SK-N-SH (cell line): ENCODE measurements around the gene PARN. TPM values are rescaled to one million over a fixed set of nuclear protein-coding genes. Genes with fewer than 3 reads are reported as not detected.

ENCODE experiments used
- CTCF ChIA-PET: fragments of 300-600, 350-600 bp; formaldehyde crosslinking; extraction: SDS; loops from one replicate; lab custom pipeline; 2021; lab: Yijun Ruan, JAX
- POLR2A ChIA-PET: fragments of 350-600 bp; sonication (Branson Sonifier 250); formaldehyde crosslinking; extraction: SDS; loops from one replicate; lab custom pipeline; 2020; ENCODE audit warnings: antibody characterized with exemption, inconsistent platforms; lab: Yijun Ruan, JAX
- DNase-seq: peaks from one replicate; pipeline ENCODE4 v3.0.0; 2012
- H2AFZ ChIP-seq: fragments of 200-600 bp; sonication (generic); 2 replicates; pipeline ENCODE4 v1.8.1; 2016; ENCODE audit warnings: antibody characterized with exemption, mild to moderate bottlenecking, low read depth
- H3F3A ChIP-seq: fragments of 200-600 bp; sonication (generic); replicated peaks from 2 replicates; pipeline ENCODE3; 2016; ENCODE audit warnings: antibody characterized with exemption, mild to moderate bottlenecking; ENCODE audit not compliant: insufficient read depth
- H3K27ac ChIP-seq, 2 experiments: fragments of 200-500 bp in 1 of 2; fragments of 200-600 bp in 1 of 2; sonication (Bioruptor generic) in 1 of 2; sonication (generic), shearing (Covaris generic) in 1 of 2; 2 replicates each; pipeline versions ENCODE4 v1.5.1 to v1.6.1; 2014 to 2016; ENCODE audit warnings: low read depth in 2 of 2, inconsistent platforms in 1 of 2, low read length in 1 of 2, mild to moderate bottlenecking in 1 of 2, mixed read lengths in 1 of 2
- H3K27me3 ChIP-seq: fragments of 200-600 bp; sonication (generic), shearing (Covaris generic); 2 replicates; pipeline ENCODE4 v1.6.1; 2016; ENCODE audit warnings: mixed run types; ENCODE audit not compliant: insufficient read depth
- H3K36me3 ChIP-seq, 2 experiments: fragments of 200-500 bp in 1 of 2; fragments of 200-600 bp in 1 of 2; sonication (Bioruptor generic) in 1 of 2; sonication (generic) in 1 of 2; replicated peaks in 1 of 2; 2 replicates each; pipeline versions ENCODE3 to v1.5.1; 2014 to 2016; ENCODE audit warnings: low read length in 1 of 2, mild to moderate bottlenecking in 1 of 2; ENCODE audit not compliant: insufficient read depth in 2 of 2, control insufficient read depth in 1 of 2
- H3K4me1 ChIP-seq, 2 experiments: fragments of 200-500 bp in 1 of 2; fragments of 200-600 bp in 1 of 2; sonication (Bioruptor generic) in 1 of 2; sonication (generic), shearing (Covaris generic) in 1 of 2; 2 replicates each; pipeline versions ENCODE4 v1.5.1 to v1.6.1; 2014 to 2016; ENCODE audit warnings: low read depth in 1 of 2, low read length in 1 of 2, mixed run types in 1 of 2; ENCODE audit not compliant: insufficient read depth in 2 of 2, control insufficient read depth in 1 of 2
- H3K4me2 ChIP-seq: fragments of 200-600 bp; sonication (generic), shearing (Covaris generic); 2 replicates; pipeline ENCODE4 v1.6.1; 2017; ENCODE audit warnings: mixed run types
- H3K4me3 ChIP-seq, 2 experiments: fragments of 200-500 bp in 1 of 2; fragments of 200-600 bp in 1 of 2; sonication (Bioruptor generic) in 1 of 2; sonication (generic), shearing (Covaris generic) in 1 of 2; 2 replicates each; pipeline versions ENCODE4 v1.5.1 to v1.8.1; 2014 to 2016; ENCODE audit warnings: low read depth in 2 of 2, inconsistent platforms in 1 of 2, low read length in 1 of 2, mild to moderate bottlenecking in 1 of 2, mixed read lengths in 1 of 2, moderate library complexity in 1 of 2
- H3K79me2 ChIP-seq: fragments of 200-600 bp; sonication (generic); 2 replicates; pipeline ENCODE4 v1.8.1; 2017; ENCODE audit warnings: mild to moderate bottlenecking; ENCODE audit not compliant: insufficient read depth
- H3K9ac ChIP-seq: fragments of 200-600 bp; sonication (generic); 2 replicates; pipeline ENCODE4 v1.6.1; 2017; ENCODE audit warnings: mixed run types
- H3K9me2 ChIP-seq: fragments of 200-600 bp; sonication (generic); 2 replicates; pipeline ENCODE4 v1.6.1; 2017; ENCODE audit warnings: mixed run types
- H3K9me3 ChIP-seq: fragments of 200-600 bp; sonication (generic); 2 replicates; pipeline ENCODE4 v1.6.1; 2017; ENCODE audit warnings: mixed run types, mild to moderate bottlenecking, moderate library complexity
- H4K20me1 ChIP-seq: fragments of 200-600 bp; sonication (generic); 2 replicates; pipeline ENCODE4 v1.6.1; 2017; ENCODE audit warnings: mild to moderate bottlenecking, mixed run types; ENCODE audit not compliant: insufficient read depth
- EP300 ChIP-seq, 2 experiments: IDR thresholded peaks; 2 replicates each; pipeline versions ENCODE4 v1.4.0 to v1.6.1; 2012; ENCODE audit warnings: borderline replicate concordance in 1 of 2, low read depth in 1 of 2, low read length in 1 of 2
- EZH2phosphoT487 ChIP-seq: fragments of 200-600 bp; sonication (generic); IDR thresholded peaks from 2 replicates; pipeline ENCODE4 v1.6.1; 2017; ENCODE audit warnings: low read depth, mixed run types, mild to moderate bottlenecking, antibody characterized with exemption, moderate library complexity, borderline replicate concordance
- FOSL2 ChIP-seq: IDR thresholded peaks from 2 replicates; pipeline ENCODE4 v1.4.0; 2012; ENCODE audit warnings: low read depth, mild to moderate bottlenecking, moderate library complexity, borderline replicate concordance
- FOXM1 ChIP-seq: IDR thresholded peaks from 2 replicates; pipeline ENCODE4 v1.4.0; 2012; ENCODE audit warnings: low read depth, mild to moderate bottlenecking
- MEF2A ChIP-seq: IDR thresholded peaks from 2 replicates; pipeline ENCODE4 v1.4.0; 2012; ENCODE audit warnings: low read depth, borderline replicate concordance
- NFIC ChIP-seq: IDR thresholded peaks from 2 replicates; pipeline ENCODE4 v1.4.0; 2012; ENCODE audit warnings: borderline replicate concordance
- POLR2AphosphoS5 ChIP-seq: IDR thresholded peaks from 2 replicates; pipeline ENCODE4 v1.6.1; 2012; ENCODE audit warnings: low read depth, low read length
- RFX5 ChIP-seq: IDR thresholded peaks from 2 replicates; pipeline ENCODE4 v1.6.1; 2012; ENCODE audit warnings: mild to moderate bottlenecking, improper control_type of control experiment, low read length
- SIN3A ChIP-seq: IDR thresholded peaks from 2 replicates; pipeline ENCODE4 v1.6.1; 2012; ENCODE audit warnings: low read depth, mild to moderate bottlenecking, low read length, moderate library complexity, borderline replicate concordance
- TAF1 ChIP-seq: IDR thresholded peaks from 2 replicates; pipeline ENCODE4 v1.6.1; 2012; ENCODE audit warnings: low read depth, mild to moderate bottlenecking, low read length, moderate library complexity, borderline replicate concordance
- WGBS: methylation state at CpG from one replicate; pipeline ENCODE4 v1.1.6; 2017; ENCODE audit warnings: low lambda C conversion rate; 5-methylcytosine and 5-hydroxymethylcytosine counted together
- polyA plus RNA-seq, 3 experiments: library from polyadenylated mRNA; depleted of rRNA; stranded (reverse); fragments of >200 nt; gene quantifications; 2 replicates each; pipeline ENCODE4 v1.2.3, GENCODE V29; 2012
- TF ChIP-seq, protein P1 (sequence below): fragments of 200-600 bp; sonication (generic); IDR thresholded peaks from 2 replicates; pipeline ENCODE4 v1.6.1; 2017; ENCODE audit warnings: antibody characterized with exemption, mild to moderate bottlenecking, moderate library complexity
- TF ChIP-seq, protein P2 (sequence below): IDR thresholded peaks from 2 replicates; pipeline ENCODE4 v1.6.1; 2012; ENCODE audit warnings: mild to moderate bottlenecking, low read depth, low read length, moderate library complexity

PARN gene
- polyA plus RNA-seq, 1 of the 3 experiments (the other 2 are of a cell fraction): 20.5 TPM

DNA sequence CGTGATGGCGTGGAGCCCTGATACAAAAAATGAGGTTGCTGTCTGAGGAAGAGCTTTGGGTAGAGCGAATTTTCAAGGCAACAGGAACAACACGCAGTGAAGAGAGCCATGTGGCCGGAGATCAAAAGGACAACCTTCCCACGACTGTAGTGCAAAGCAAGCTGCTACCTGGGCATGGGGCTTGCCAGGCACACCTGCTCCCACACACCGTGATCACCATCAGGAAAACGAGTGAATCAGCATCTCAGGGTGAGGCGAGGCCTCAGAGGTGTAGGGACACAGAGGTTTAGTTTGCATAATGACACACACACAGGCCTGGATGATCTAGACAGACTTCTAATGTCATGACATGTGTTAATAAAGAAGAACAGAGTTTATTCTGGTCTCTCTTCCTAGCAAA lies 65.7 kb downstream of the PARN start:
- Histone ChIP-seq H3K9ac (no peak overlapping the region), H3K4me2 (no peak overlapping the region), H3K27me3 (no peaks in the 10 kb centered on the region), H3K27ac (no peak overlapping the region), H3K79me2 (no peaks in the 10 kb centered on the region; the same call in 1 of the 2 replicates), H3K9me2 (no peaks in the 10 kb centered on the region), H3K9me3 (no peaks in the 10 kb centered on the region), H4K20me1 (no peaks in the 10 kb centered on the region), H2AFZ (no peak overlapping the region), H3K4me3 (no peak overlapping the region), H3F3A (peaks cover 4% of the 10 kb centered on the region), H3K4me1 (peaks cover 3 to 9% of the 10 kb centered on the region in 2 experiments; a peak in 2 of 4 replicates), H3K36me3 (peaks cover 3 to 14% of the 10 kb centered on the region in 2 experiments)
- ChIA-PET POLR2A (no interaction called here), CTCF (interaction anchor here (0.8 to 1.4 kb wide), 3 partner anchors 12 to 645 kb away, joined by 3 read pairs; partner anchors contain the start of gene ERCC4)
- 94% methylated on average over 8 of the region's 9 CpGs for WGBS
- DNase-seq: no peak
- no peak for TF ChIP-seq RFX5
- TF ChIP-seq POLR2AphosphoS5: no peak
- TF ChIP-seq, protein P1, sequence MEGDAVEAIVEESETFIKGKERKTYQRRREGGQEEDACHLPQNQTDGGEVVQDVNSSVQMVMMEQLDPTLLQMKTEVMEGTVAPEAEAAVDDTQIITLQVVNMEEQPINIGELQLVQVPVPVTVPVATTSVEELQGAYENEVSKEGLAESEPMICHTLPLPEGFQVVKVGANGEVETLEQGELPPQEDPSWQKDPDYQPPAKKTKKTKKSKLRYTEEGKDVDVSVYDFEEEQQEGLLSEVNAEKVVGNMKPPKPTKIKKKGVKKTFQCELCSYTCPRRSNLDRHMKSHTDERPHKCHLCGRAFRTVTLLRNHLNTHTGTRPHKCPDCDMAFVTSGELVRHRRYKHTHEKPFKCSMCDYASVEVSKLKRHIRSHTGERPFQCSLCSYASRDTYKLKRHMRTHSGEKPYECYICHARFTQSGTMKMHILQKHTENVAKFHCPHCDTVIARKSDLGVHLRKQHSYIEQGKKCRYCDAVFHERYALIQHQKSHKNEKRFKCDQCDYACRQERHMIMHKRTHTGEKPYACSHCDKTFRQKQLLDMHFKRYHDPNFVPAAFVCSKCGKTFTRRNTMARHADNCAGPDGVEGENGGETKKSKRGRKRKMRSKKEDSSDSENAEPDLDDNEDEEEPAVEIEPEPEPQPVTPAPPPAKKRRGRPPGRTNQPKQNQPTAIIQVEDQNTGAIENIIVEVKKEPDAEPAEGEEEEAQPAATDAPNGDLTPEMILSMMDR: no peak
- TF ChIP-seq, protein P2, sequence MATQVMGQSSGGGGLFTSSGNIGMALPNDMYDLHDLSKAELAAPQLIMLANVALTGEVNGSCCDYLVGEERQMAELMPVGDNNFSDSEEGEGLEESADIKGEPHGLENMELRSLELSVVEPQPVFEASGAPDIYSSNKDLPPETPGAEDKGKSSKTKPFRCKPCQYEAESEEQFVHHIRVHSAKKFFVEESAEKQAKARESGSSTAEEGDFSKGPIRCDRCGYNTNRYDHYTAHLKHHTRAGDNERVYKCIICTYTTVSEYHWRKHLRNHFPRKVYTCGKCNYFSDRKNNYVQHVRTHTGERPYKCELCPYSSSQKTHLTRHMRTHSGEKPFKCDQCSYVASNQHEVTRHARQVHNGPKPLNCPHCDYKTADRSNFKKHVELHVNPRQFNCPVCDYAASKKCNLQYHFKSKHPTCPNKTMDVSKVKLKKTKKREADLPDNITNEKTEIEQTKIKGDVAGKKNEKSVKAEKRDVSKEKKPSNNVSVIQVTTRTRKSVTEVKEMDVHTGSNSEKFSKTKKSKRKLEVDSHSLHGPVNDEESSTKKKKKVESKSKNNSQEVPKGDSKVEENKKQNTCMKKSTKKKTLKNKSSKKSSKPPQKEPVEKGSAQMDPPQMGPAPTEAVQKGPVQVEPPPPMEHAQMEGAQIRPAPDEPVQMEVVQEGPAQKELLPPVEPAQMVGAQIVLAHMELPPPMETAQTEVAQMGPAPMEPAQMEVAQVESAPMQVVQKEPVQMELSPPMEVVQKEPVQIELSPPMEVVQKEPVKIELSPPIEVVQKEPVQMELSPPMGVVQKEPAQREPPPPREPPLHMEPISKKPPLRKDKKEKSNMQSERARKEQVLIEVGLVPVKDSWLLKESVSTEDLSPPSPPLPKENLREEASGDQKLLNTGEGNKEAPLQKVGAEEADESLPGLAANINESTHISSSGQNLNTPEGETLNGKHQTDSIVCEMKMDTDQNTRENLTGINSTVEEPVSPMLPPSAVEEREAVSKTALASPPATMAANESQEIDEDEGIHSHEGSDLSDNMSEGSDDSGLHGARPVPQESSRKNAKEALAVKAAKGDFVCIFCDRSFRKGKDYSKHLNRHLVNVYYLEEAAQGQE: no peak
- no peak for TF ChIP-seq TAF1

DNA sequence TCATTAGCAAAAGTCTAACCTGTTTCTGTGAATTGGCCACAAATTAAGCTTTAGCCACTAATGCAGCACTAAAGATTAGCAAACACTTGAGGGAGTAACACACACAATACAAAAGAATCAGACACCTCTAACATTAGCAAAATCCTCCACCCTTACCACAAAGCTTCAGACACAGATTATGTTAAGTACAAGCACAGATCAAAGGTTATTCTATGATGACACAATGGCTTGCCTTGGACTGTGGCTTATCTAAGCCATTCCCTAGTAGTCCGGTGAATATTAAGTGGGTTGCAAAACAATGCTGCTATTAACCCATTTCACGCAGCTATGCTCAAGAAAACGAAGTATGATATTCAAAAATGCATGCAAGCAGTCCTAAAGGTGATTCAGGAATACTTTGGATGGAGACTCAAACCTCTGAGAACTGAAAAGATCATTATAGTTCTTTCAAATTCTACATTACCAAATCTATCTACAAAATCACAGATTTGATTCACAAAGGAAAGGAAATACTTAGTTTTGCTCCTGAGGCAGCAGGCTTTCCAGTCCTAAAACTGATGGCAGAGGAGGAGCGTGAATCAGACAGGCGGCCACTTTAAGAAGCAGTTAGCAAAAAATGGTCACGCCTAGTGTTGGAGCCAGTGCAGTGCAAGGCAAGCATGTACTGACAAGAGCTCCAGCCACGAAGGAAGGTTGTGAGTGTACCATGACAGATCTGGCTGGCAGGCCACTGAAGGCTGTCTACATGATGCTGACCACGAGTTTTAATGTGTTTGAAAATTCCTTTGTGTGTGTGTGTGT lies 67.2 kb downstream of the PARN start:
- Histone ChIP-seq H3K79me2 (no peaks in the 10 kb centered on the region), H3K9me3 (no peaks in the 10 kb centered on the region), H2AFZ (no peak overlapping the region), H4K20me1 (no peaks in the 10 kb centered on the region), H3K36me3 (peaks cover 3 to 20% of the 10 kb centered on the region in 2 experiments), H3K4me3 (no peak overlapping the region), H3K4me1 (peaks cover 3 to 9% of the 10 kb centered on the region in 2 experiments; a peak in 2 of 4 replicates), H3K27me3 (no peaks in the 10 kb centered on the region), H3K4me2 (no peak overlapping the region), H3K9me2 (no peaks in the 10 kb centered on the region), H3K27ac (no peak overlapping the region), H3F3A (peaks cover 4% of the 10 kb centered on the region), H3K9ac (no peak overlapping the region)
- no peak for TF ChIP-seq EP300 (IDR thresholded peaks at IDR 0.05; ENCODE audit: borderline replicate concordance in 1 of 2, low read depth in 1 of 2, low read length in 1 of 2)
- no peak for TF ChIP-seq SIN3A
- TF ChIP-seq NFIC: no peak
- TF ChIP-seq EZH2phosphoT487: no peak
- no peak for TF ChIP-seq MEF2A
- no peak for TF ChIP-seq FOSL2
- no peak for TF ChIP-seq FOXM1
- no peak for TF ChIP-seq RFX5
- ChIA-PET POLR2A (no interaction called here), CTCF (no interaction called here)
- 80% methylated on average over 8 of the region's 8 CpGs for WGBS
- no peak for DNase-seq
